ENCODE data around the gene KRT6A.

The KRT6A gene

GRCh38 chr12:52524898-52525591 is 32.0 kb upstream of the KRT6A start:
- FAIRE-seq = no peak
- no peak for DNase-seq (ENCODE audit: low spot score)

GRCh38 chr12:52524241-52524897 is 31.3 kb upstream of the KRT6A start:
- DNase-seq (ENCODE audit: low spot score) = no peak
- FAIRE-seq = no peak

GRCh38 chr12:52523824-52524223 is 30.8 kb upstream of the KRT6A start:
- DNase-seq (ENCODE audit: low spot score) (no peak), FAIRE-seq (no peak)

- DNase-seq (ENCODE audit: low spot score) = no peak
- FAIRE-seq = no peak
Measured at GRCh38 chr12:52522346-52523011, 29.4 kb upstream of the KRT6A start.

- no peak for FAIRE-seq
- DNase-seq (ENCODE audit: low spot score) = no peak
Measured at GRCh38 chr12:52521568-52522266, 28.7 kb upstream of the KRT6A start.

- FAIRE-seq = no peak
- DNase-seq (ENCODE audit: low spot score) = peak; percentile 65
Measured at GRCh38 chr12:52521175-52521567, 28.1 kb upstream of the KRT6A start.

- DNase-seq (ENCODE audit: low spot score) (no peak), FAIRE-seq (no peak)
Measured at GRCh38 chr12:52519826-52520662, 27.0 kb upstream of the KRT6A start, which contains the start of gene KRT5. TSS of gene KRT5 (minus strand) at chr12:52520394. CDS start at chr12:52520296, 98 bp downstream.

- FAIRE-seq (no peak), DNase-seq (ENCODE audit: low spot score) (no peak)
Measured at GRCh38 chr12:52519387-52519703, 26.3 kb upstream of the KRT6A start.

GRCh38 chr12:52518574-52519386 is 25.7 kb upstream of the KRT6A start:
- FAIRE-seq = no peak

GRCh38 chr12:52517888-52518287 is 24.8 kb upstream of the KRT6A start:
- DNase-seq (ENCODE audit: low spot score) (no peak), FAIRE-seq (no peak)

More at GRCh38 chr12:52518574-52519386, 25.7 kb upstream of the KRT6A start:
- DNase-seq (ENCODE audit: low spot score) = no peak

- FAIRE-seq = no peak
Measured at GRCh38 chr12:52517005-52517835, 24.2 kb upstream of the KRT6A start.

GRCh38 chr12:52515927-52516831 is 23.1 kb upstream of the KRT6A start:
- DNase-seq (ENCODE audit: low spot score) = no peak
- FAIRE-seq = peak; percentile 30

More at GRCh38 chr12:52517005-52517835, 24.2 kb upstream of the KRT6A start:
- DNase-seq (ENCODE audit: low spot score) = no peak

GRCh38 chr12:52515319-52515646 is 22.2 kb upstream of the KRT6A start:
- DNase-seq (ENCODE audit: low spot score) (no peak), FAIRE-seq (no peak)

- DNase-seq (ENCODE audit: low spot score) (no peak), FAIRE-seq (no peak)
Measured at GRCh38 chr12:52514471-52515318, 21.6 kb upstream of the KRT6A start.

GRCh38 chr12:52513736-52514135 is 20.7 kb upstream of the KRT6A start:
- DNase-seq (ENCODE audit: low spot score) (no peak), FAIRE-seq (no peak)

- no peak for DNase-seq (ENCODE audit: low spot score)
- FAIRE-seq = peak; percentile 32
Measured at GRCh38 chr12:52508211-52508610, 15.2 kb upstream of the KRT6A start.
